WTC11 (cell line): ENCODE measurements around the gene GFRA1.

Experiments
- ETV6 ChIP-seq: sonication (generic); formaldehyde crosslinking; IDR thresholded peaks from 2 replicates; pipeline ENCODE4 v1.8.1; 2022; ENCODE audit warnings: mild to moderate bottlenecking, missing genetic modification reagents
- NR2C2 ChIP-seq: sonication (generic); formaldehyde crosslinking; IDR thresholded peaks from 2 replicates; pipeline ENCODE4 v1.8.0; 2022; ENCODE audit warnings: mild to moderate bottlenecking, missing genetic modification reagents
- TF ChIP-seq, protein P1 (sequence below): fragments of 200-600 bp; IDR thresholded peaks from 2 replicates; pipeline ENCODE4 v1.8.0; 2022; ENCODE audit warnings: antibody characterized with exemption

DNA sequence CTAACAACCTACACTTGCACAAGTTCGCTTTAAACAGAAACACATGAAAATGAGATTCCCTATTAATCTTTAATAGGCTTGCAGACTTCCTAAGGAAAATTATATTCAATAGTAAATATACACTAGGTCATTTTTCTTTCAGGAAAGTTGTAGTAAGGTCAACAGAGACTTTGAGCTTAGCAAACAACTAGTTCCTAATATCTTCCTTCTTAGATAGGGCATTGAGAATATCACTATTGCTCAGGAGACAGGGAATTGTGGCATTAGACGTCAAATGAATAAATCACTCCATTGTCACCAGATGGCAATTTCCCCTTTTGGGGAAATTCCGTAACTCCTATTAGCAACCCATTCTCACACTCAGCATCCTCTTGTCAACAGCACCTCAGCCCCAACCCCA lies 164.9 kb downstream of the GFRA1 start:
- TF ChIP-seq, protein P1, sequence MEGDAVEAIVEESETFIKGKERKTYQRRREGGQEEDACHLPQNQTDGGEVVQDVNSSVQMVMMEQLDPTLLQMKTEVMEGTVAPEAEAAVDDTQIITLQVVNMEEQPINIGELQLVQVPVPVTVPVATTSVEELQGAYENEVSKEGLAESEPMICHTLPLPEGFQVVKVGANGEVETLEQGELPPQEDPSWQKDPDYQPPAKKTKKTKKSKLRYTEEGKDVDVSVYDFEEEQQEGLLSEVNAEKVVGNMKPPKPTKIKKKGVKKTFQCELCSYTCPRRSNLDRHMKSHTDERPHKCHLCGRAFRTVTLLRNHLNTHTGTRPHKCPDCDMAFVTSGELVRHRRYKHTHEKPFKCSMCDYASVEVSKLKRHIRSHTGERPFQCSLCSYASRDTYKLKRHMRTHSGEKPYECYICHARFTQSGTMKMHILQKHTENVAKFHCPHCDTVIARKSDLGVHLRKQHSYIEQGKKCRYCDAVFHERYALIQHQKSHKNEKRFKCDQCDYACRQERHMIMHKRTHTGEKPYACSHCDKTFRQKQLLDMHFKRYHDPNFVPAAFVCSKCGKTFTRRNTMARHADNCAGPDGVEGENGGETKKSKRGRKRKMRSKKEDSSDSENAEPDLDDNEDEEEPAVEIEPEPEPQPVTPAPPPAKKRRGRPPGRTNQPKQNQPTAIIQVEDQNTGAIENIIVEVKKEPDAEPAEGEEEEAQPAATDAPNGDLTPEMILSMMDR = no peak
- TF ChIP-seq NR2C2 (no peak), ETV6 (CRISPR knock-in tag) (no peak)
